Measurements from ENCODE around the gene NIPSNAP2. TPM values are rescaled to one million over a fixed set of nuclear protein-coding genes. Genes with fewer than 3 reads are reported as not detected.
"Not testable (repeated sequence)": the region's sequence is repeated elsewhere in the genome, so short reads cannot be mapped to it uniquely, and the experiment has no call there.

NIPSNAP2 gene
- total RNA-seq, 1 experiment from 2014 or later: 79.2 TPM

- in situ Hi-C loops (cut with HindIII; ENCODE audit: low sequenced_read_pairs): no loop called here
- peak; percentile 80 for DNase-seq (ENCODE audit: low spot score)
Measured at GRCh38 chr7:56033671-56034432, 69.5 kb downstream of the NIPSNAP2 start.

- DNase-seq (ENCODE audit: low spot score): no peak
- in situ Hi-C loops (cut with HindIII; ENCODE audit: low sequenced_read_pairs): no loop called here
Measured at GRCh38 chr7:56040730-56041129, 76.3 kb downstream of the NIPSNAP2 start.

DNA sequence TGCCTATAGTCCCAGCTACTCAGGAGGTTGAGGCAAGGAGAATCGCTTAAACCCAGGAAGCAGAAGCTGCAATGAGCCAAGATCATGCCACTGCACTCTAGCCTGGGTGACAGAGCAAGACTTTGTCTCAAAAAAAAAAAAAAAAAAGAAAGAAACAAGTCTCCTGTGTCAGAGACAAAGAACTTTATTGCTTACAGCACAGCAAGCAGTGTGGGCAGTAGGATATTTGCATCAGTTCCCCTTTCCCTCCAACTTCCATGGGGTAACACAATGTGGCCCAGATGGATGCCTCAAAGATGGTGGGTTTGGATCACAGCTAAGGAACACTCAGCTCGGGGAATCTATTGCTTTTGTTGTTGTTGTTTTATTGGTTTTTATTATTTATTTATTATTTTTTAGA, 81.4 kb downstream of the NIPSNAP2 start:
- DNase-seq (ENCODE audit: low spot score); in situ Hi-C loops (cut with HindIII; ENCODE audit: low sequenced_read_pairs): not testable (repeated sequence)

- DNase-seq (ENCODE audit: low spot score): no peak
- in situ Hi-C loops (cut with HindIII; ENCODE audit: low sequenced_read_pairs): no loop called here
Measured at GRCh38 chr7:56046721-56047445, 82.5 kb downstream of the NIPSNAP2 start.

- DNase-seq (ENCODE audit: low spot score); in situ Hi-C loops (cut with HindIII; ENCODE audit: low sequenced_read_pairs): not testable (repeated sequence)
Measured at GRCh38 chr7:56047446-56048116, 83.2 kb downstream of the NIPSNAP2 start.

- in situ Hi-C loops (cut with HindIII; ENCODE audit: low sequenced_read_pairs): no loop called here
- DNase-seq (ENCODE audit: low spot score): no peak
Measured at GRCh38 chr7:56048245-56048644, 83.9 kb downstream of the NIPSNAP2 start.

GRCh38 chr7:56048763-56049162, 84.4 kb downstream of the NIPSNAP2 start:
- DNase-seq (ENCODE audit: low spot score); in situ Hi-C loops (cut with HindIII; ENCODE audit: low sequenced_read_pairs): not testable (repeated sequence)

Other genes starting within 250 kb of the NIPSNAP2 start
- not detected in 2 replicates for gene SEPTIN14, start 101.8 kb upstream of the NIPSNAP2 start, total RNA-seq (2014; rRNA removed; shearing (Covaris generic))
- gene ZNF713, start 77.1 kb upstream of the NIPSNAP2 start, total RNA-seq (2014; rRNA removed; shearing (Covaris generic)): 3.7 and 3.9 TPM in 2 replicates
- 32.1 and 39.7 TPM in 2 replicates for gene MRPS17, start 12.7 kb upstream of the NIPSNAP2 start, total RNA-seq (2014; rRNA removed; shearing (Covaris generic))
- 69.1 and 70.9 TPM in 2 replicates for gene PSPH, start 86.9 kb downstream of the NIPSNAP2 start, total RNA-seq (2014; rRNA removed; shearing (Covaris generic))
- gene CCT6A, start 87.2 kb downstream of the NIPSNAP2 start, total RNA-seq (2014; rRNA removed; shearing (Covaris generic)): 412 and 507 TPM in 2 replicates
- gene SUMF2, start 99.7 kb downstream of the NIPSNAP2 start, total RNA-seq (2014; rRNA removed; shearing (Covaris generic)): 145 and 152 TPM in 2 replicates
- gene PHKG1, start 128.4 kb downstream of the NIPSNAP2 start, total RNA-seq (2014; rRNA removed; shearing (Covaris generic)): not detected in 2 replicates
- 654 and 762 TPM in 2 replicates for gene CHCHD2, start 141.9 kb downstream of the NIPSNAP2 start, total RNA-seq (2014; rRNA removed; shearing (Covaris generic))
- not detected in 2 replicates for gene NUPR2, start 151.8 kb downstream of the NIPSNAP2 start, total RNA-seq (2014; rRNA removed; shearing (Covaris generic))